ENCODE data around the gene DGLUCY. TPM values are rescaled to one million over a fixed set of nuclear protein-coding genes. Genes with fewer than 3 reads are reported as not detected.

Gene DGLUCY
- total and polyA plus RNA-seq, 2 of the 13 experiments (the other 11 are each of a cell fraction or from before 2014, with no cell fraction given): 14.8 to 36.3 TPM

DNA sequence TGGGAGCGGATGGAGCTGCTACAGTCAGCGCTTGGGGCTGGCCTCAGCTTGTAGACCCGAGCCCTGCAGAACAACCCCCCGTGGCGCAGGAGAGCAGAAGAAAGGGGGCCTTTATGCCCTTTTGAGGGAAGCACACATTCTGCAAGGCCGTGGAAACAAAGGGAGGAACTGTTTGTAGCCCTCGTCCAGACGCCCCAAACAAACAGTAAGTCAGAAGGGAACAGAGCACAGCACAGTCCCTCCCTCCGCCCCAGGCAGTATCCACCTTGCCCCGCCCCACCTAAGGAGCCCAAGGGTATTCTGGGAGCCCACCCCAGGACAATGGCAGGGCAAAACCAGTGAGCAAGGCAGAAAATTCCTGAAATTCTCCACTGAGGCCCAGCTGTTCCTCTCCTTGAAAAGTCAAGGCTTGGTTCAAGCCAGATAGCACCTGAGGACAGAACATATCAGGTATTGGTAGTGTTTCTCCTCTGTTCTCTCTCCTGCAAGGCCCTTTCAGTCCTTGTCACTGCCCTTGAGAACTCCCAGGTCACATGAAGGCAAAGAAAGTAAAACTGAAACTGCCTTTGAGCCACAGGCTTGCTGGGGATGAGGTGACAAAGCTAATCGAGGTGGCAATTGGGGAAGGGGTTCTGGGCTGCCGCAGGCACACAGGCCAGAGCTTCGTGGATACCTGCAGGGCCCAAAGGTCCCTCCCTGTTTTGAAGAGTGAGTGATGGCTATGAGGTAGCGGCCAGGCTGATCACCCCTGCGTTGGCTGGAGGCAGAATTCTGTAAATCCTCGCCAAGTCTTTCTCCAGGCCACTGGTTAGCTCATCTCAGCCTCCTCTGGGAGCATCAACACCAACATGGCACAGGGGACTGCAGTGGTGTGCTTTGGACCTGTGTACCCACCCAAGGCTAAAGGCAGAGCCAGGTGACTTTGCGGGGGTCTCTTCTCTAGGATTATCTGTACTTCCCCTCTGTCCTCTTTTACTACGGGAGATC is 499 bp downstream of the DGLUCY start (continued):
- TF ChIP-seq, protein P1, sequence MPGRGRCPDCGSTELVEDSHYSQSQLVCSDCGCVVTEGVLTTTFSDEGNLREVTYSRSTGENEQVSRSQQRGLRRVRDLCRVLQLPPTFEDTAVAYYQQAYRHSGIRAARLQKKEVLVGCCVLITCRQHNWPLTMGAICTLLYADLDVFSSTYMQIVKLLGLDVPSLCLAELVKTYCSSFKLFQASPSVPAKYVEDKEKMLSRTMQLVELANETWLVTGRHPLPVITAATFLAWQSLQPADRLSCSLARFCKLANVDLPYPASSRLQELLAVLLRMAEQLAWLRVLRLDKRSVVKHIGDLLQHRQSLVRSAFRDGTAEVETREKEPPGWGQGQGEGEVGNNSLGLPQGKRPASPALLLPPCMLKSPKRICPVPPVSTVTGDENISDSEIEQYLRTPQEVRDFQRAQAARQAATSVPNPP (CRISPR knock-in tag; IDR thresholded peaks at IDR 0.05): no peak
- no peak for TF ChIP-seq ZBTB21 (CRISPR knock-in tag; IDR thresholded peaks at IDR 0.05)
- TF ChIP-seq, protein P2, sequence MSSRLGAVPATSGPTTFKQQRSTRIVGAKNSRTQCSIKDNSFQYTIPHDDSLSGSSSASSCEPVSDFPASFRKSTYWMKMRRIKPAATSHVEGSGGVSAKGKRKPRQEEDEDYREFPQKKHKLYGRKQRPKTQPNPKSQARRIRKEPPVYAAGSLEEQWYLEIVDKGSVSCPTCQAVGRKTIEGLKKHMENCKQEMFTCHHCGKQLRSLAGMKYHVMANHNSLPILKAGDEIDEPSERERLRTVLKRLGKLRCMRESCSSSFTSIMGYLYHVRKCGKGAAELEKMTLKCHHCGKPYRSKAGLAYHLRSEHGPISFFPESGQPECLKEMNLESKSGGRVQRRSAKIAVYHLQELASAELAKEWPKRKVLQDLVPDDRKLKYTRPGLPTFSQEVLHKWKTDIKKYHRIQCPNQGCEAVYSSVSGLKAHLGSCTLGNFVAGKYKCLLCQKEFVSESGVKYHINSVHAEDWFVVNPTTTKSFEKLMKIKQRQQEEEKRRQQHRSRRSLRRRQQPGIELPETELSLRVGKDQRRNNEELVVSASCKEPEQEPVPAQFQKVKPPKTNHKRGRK (CRISPR knock-in tag; IDR thresholded peaks at IDR 0.05): no peak
- peak; percentile 64 for TF ChIP-seq ZBTB7B (CRISPR knock-in tag; IDR thresholded peaks at IDR 0.05)
- peak; percentile 50; the same call in 1 of the 2 replicates for TF ChIP-seq ZNF788 (CRISPR knock-in tag; IDR thresholded peaks at IDR 0.05; ENCODE audit: borderline replicate concordance)
- TF ChIP-seq, protein P3, sequence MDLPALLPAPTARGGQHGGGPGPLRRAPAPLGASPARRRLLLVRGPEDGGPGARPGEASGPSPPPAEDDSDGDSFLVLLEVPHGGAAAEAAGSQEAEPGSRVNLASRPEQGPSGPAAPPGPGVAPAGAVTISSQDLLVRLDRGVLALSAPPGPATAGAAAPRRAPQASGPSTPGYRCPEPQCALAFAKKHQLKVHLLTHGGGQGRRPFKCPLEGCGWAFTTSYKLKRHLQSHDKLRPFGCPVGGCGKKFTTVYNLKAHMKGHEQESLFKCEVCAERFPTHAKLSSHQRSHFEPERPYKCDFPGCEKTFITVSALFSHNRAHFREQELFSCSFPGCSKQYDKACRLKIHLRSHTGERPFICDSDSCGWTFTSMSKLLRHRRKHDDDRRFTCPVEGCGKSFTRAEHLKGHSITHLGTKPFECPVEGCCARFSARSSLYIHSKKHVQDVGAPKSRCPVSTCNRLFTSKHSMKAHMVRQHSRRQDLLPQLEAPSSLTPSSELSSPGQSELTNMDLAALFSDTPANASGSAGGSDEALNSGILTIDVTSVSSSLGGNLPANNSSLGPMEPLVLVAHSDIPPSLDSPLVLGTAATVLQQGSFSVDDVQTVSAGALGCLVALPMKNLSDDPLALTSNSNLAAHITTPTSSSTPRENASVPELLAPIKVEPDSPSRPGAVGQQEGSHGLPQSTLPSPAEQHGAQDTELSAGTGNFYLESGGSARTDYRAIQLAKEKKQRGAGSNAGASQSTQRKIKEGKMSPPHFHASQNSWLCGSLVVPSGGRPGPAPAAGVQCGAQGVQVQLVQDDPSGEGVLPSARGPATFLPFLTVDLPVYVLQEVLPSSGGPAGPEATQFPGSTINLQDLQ (CRISPR knock-in tag; IDR thresholded peaks at IDR 0.05): no peak
- 0 out of 2 replicates have a peak, but pooled peaks have one; percentile 21 for TF ChIP-seq ESRRA (CRISPR knock-in tag; IDR thresholded peaks at IDR 0.05; ENCODE audit: low read depth)
- TF ChIP-seq ZNF33B (CRISPR knock-in tag; IDR thresholded peaks at IDR 0.05): no peak
- TF ChIP-seq, protein P4, sequence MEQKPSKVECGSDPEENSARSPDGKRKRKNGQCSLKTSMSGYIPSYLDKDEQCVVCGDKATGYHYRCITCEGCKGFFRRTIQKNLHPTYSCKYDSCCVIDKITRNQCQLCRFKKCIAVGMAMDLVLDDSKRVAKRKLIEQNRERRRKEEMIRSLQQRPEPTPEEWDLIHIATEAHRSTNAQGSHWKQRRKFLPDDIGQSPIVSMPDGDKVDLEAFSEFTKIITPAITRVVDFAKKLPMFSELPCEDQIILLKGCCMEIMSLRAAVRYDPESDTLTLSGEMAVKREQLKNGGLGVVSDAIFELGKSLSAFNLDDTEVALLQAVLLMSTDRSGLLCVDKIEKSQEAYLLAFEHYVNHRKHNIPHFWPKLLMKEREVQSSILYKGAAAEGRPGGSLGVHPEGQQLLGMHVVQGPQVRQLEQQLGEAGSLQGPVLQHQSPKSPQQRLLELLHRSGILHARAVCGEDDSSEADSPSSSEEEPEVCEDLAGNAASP (CRISPR knock-in tag; IDR thresholded peaks at IDR 0.05; ENCODE audit: borderline replicate concordance): no peak
- no peak for TF ChIP-seq NR3C1 (CRISPR knock-in tag; IDR thresholded peaks at IDR 0.05)
- no peak for TF ChIP-seq ZFP62 (CRISPR knock-in tag; IDR thresholded peaks at IDR 0.05)
- TF ChIP-seq, protein P5, sequence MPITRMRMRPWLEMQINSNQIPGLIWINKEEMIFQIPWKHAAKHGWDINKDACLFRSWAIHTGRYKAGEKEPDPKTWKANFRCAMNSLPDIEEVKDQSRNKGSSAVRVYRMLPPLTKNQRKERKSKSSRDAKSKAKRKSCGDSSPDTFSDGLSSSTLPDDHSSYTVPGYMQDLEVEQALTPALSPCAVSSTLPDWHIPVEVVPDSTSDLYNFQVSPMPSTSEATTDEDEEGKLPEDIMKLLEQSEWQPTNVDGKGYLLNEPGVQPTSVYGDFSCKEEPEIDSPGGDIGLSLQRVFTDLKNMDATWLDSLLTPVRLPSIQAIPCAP (CRISPR knock-in tag; IDR thresholded peaks at IDR 0.05; ENCODE audit: low read depth): 0 out of 2 replicates have a peak, but pooled peaks have one; percentile 90
- TF ChIP-seq, protein P6, sequence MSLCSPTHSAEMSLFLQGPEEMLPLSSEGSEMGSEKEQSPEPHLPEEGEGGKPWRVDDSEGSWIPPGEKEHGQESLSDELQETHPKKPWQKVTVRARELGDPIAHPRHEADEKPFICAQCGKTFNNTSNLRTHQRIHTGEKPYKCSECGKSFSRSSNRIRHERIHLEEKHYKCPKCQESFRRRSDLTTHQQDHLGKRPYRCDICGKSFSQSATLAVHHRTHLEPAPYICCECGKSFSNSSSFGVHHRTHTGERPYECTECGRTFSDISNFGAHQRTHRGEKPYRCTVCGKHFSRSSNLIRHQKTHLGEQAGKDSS (CRISPR knock-in tag; IDR thresholded peaks at IDR 0.05; ENCODE audit: borderline replicate concordance, low read depth): peak; percentile 71
- TF ChIP-seq, protein P7, sequence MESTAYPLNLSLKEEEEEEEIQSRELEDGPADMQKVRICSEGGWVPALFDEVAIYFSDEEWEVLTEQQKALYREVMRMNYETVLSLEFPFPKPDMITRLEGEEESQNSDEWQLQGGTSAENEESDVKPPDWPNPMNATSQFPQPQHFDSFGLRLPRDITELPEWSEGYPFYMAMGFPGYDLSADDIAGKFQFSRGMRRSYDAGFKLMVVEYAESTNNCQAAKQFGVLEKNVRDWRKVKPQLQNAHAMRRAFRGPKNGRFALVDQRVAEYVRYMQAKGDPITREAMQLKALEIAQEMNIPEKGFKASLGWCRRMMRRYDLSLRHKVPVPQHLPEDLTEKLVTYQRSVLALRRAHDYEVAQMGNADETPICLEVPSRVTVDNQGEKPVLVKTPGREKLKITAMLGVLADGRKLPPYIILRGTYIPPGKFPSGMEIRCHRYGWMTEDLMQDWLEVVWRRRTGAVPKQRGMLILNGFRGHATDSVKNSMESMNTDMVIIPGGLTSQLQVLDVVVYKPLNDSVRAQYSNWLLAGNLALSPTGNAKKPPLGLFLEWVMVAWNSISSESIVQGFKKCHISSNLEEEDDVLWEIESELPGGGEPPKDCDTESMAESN (CRISPR knock-in tag; conservative IDR thresholded peaks at IDR 0.05): 0 out of 2 replicates have a peak, but pooled peaks have one; percentile 16

All from HepG2 (cell line).